Measurements from ENCODE around the gene MEA1. TPM values are rescaled to one million over a fixed set of nuclear protein-coding genes. Genes with fewer than 3 reads are reported as not detected.

Gene MEA1
- total and polyA plus RNA-seq, 2 experiments from 2014 or later = 70.5 to 205 TPM

DNA sequence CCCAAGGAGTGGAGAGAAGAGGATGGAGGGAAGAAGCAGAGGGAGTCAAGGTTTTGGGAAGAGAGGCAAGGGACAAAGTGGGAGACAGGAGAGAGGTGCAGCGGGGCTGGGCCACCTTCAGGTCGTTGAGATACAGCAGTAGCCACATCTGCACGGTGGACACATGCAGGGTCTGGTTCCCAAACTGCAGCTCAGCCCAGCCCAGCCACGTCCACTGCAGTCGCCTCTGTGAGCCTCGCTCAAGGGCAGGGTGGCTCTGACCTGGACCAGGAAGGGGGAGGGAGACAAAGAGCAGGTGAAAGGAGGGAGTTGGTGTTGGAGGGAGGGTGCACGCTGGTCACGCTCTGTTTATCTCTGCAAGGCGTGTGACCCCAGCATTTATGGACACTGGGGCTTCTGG lies 25.0 kb upstream of the MEA1 start:
- peaks cover 51% of the 10 kb centered on the region for H3K36me3 Mint-ChIP-seq (ENCODE audit: low read depth)

More for the DNA sequence above, 25.0 kb upstream of the MEA1 start:
- Histone ChIP-seq H3K4me3 (no peak overlapping the region), H3K4me2 (no peak overlapping the region), H3F3A (replicated peaks; ENCODE audit: low read depth) (0 out of 2 replicates have a peak, but pooled peaks cover 5% of the 10 kb centered on the region), H3K27me3 (ENCODE audit: insufficient read depth) (no peaks in the 10 kb centered on the region), H3K9me2 (ENCODE audit: insufficient read depth) (no peaks in the 10 kb centered on the region), H2AFZ (no peak overlapping the region), H3K27ac (ENCODE audit: low read depth) (no peak overlapping the region), H4K20me1 (replicated peaks; ENCODE audit: insufficient read depth) (peaks cover 4% of the 10 kb centered on the region; the same call in 1 of the 2 replicates), H3K79me2 (replicated peaks; ENCODE audit: insufficient read depth) (no peaks in the 10 kb centered on the region), H3K4me1 (ENCODE audit: insufficient read depth) (no peaks in the 10 kb centered on the region), H3K36me3 (ENCODE audit: insufficient read depth) (no peaks in the 10 kb centered on the region)
- Mint-ChIP-seq H3K9me3 (no peaks in the 10 kb centered on the region), H3K4me1 (no peaks in the 10 kb centered on the region), H3K4me3 (no peak overlapping the region), H3K27ac (no peak overlapping the region), H3K27me3 (ENCODE audit: insufficient read depth, low read depth, poor library complexity) (peaks cover 6% of the 10 kb centered on the region)
- no peak for DNase-seq (ENCODE audit: low spot score)
- TF ChIP-seq JUNB (IDR thresholded peaks at IDR 0.05; ENCODE audit: unreplicated experiment) (no peak), EZH2 (IDR thresholded peaks at IDR 0.05; ENCODE audit: low read depth, unreplicated experiment) (no peak), ZNF114 (CRISPR knock-in tag; IDR thresholded peaks at IDR 0.05) (no peak), STAT1 (IDR thresholded peaks at IDR 0.05; ENCODE audit: unreplicated experiment) (no peak), POLR2AphosphoS5 (IDR thresholded peaks at IDR 0.05; ENCODE audit: low read depth) (no peak), ZNF331 (CRISPR knock-in tag; IDR thresholded peaks at IDR 0.05; ENCODE audit: low read depth) (no peak), CREB1 (CRISPR knock-in tag; IDR thresholded peaks at IDR 0.05; ENCODE audit: low read depth) (no peak), EZH2phosphoT487 (IDR thresholded peaks at IDR 0.05; ENCODE audit: unreplicated experiment) (no peak), NANOG (IDR thresholded peaks at IDR 0.05; ENCODE audit: borderline replicate concordance) (no peak)
- TF ChIP-seq, protein P1, sequence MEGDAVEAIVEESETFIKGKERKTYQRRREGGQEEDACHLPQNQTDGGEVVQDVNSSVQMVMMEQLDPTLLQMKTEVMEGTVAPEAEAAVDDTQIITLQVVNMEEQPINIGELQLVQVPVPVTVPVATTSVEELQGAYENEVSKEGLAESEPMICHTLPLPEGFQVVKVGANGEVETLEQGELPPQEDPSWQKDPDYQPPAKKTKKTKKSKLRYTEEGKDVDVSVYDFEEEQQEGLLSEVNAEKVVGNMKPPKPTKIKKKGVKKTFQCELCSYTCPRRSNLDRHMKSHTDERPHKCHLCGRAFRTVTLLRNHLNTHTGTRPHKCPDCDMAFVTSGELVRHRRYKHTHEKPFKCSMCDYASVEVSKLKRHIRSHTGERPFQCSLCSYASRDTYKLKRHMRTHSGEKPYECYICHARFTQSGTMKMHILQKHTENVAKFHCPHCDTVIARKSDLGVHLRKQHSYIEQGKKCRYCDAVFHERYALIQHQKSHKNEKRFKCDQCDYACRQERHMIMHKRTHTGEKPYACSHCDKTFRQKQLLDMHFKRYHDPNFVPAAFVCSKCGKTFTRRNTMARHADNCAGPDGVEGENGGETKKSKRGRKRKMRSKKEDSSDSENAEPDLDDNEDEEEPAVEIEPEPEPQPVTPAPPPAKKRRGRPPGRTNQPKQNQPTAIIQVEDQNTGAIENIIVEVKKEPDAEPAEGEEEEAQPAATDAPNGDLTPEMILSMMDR (conservative IDR thresholded peaks at IDR 0.05; ENCODE audit: low read depth in 2 of 2) = no peak
- TF ChIP-seq, protein P2, sequence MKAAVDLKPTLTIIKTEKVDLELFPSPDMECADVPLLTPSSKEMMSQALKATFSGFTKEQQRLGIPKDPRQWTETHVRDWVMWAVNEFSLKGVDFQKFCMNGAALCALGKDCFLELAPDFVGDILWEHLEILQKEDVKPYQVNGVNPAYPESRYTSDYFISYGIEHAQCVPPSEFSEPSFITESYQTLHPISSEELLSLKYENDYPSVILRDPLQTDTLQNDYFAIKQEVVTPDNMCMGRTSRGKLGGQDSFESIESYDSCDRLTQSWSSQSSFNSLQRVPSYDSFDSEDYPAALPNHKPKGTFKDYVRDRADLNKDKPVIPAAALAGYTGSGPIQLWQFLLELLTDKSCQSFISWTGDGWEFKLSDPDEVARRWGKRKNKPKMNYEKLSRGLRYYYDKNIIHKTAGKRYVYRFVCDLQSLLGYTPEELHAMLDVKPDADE (IDR thresholded peaks at IDR 0.05) = no peak
- TF ChIP-seq, protein P3, sequence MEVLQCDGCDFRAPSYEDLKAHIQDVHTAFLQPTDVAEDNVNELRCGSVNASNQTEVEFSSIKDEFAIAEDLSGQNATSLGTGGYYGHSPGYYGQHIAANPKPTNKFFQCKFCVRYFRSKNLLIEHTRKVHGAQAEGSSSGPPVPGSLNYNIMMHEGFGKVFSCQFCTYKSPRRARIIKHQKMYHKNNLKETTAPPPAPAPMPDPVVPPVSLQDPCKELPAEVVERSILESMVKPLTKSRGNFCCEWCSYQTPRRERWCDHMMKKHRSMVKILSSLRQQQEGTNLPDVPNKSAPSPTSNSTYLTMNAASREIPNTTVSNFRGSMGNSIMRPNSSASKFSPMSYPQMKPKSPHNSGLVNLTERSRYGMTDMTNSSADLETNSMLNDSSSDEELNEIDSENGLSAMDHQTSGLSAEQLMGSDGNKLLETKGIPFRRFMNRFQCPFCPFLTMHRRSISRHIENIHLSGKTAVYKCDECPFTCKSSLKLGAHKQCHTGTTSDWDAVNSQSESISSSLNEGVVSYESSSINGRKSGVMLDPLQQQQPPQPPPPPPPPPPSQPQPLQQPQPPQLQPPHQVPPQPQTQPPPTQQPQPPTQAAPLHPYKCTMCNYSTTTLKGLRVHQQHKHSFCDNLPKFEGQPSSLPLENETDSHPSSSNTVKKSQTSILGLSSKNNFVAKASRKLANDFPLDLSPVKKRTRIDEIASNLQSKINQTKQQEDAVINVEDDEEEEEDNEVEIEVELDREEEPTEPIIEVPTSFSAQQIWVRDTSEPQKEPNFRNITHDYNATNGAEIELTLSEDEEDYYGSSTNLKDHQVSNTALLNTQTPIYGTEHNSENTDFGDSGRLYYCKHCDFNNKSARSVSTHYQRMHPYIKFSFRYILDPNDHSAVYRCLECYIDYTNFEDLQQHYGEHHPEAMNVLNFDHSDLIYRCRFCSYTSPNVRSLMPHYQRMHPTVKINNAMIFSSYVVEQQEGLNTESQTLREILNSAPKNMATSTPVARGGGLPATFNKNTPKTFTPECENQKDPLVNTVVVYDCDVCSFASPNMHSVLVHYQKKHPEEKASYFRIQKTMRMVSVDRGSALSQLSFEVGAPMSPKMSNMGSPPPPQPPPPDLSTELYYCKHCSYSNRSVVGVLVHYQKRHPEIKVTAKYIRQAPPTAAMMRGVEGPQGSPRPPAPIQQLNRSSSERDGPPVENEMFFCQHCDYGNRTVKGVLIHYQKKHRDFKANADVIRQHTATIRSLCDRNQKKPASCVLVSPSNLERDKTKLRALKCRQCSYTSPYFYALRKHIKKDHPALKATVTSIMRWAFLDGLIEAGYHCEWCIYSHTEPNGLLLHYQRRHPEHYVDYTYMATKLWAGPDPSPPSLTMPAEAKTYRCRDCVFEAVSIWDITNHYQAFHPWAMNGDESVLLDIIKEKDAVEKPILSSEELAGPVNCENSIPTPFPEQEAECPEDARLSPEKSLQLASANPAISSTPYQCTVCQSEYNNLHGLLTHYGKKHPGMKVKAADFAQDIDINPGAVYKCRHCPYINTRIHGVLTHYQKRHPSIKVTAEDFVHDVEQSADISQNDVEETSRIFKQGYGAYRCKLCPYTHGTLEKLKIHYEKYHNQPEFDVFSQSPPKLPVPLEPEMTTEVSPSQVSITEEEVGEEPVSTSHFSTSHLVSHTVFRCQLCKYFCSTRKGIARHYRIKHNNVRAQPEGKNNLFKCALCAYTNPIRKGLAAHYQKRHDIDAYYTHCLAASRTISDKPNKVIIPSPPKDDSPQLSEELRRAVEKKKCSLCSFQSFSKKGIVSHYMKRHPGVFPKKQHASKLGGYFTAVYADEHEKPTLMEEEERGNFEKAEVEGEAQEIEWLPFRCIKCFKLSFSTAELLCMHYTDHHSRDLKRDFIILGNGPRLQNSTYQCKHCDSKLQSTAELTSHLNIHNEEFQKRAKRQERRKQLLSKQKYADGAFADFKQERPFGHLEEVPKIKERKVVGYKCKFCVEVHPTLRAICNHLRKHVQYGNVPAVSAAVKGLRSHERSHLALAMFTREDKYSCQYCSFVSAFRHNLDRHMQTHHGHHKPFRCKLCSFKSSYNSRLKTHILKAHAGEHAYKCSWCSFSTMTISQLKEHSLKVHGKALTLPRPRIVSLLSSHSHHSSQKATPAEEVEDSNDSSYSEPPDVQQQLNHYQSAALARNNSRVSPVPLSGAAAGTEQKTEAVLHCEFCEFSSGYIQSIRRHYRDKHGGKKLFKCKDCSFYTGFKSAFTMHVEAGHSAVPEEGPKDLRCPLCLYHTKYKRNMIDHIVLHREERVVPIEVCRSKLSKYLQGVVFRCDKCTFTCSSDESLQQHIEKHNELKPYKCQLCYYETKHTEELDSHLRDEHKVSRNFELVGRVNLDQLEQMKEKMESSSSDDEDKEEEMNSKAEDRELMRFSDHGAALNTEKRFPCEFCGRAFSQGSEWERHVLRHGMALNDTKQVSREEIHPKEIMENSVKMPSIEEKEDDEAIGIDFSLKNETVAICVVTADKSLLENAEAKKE (CRISPR knock-in tag; IDR thresholded peaks at IDR 0.05) = no peak
- TF ChIP-seq, protein P4, sequence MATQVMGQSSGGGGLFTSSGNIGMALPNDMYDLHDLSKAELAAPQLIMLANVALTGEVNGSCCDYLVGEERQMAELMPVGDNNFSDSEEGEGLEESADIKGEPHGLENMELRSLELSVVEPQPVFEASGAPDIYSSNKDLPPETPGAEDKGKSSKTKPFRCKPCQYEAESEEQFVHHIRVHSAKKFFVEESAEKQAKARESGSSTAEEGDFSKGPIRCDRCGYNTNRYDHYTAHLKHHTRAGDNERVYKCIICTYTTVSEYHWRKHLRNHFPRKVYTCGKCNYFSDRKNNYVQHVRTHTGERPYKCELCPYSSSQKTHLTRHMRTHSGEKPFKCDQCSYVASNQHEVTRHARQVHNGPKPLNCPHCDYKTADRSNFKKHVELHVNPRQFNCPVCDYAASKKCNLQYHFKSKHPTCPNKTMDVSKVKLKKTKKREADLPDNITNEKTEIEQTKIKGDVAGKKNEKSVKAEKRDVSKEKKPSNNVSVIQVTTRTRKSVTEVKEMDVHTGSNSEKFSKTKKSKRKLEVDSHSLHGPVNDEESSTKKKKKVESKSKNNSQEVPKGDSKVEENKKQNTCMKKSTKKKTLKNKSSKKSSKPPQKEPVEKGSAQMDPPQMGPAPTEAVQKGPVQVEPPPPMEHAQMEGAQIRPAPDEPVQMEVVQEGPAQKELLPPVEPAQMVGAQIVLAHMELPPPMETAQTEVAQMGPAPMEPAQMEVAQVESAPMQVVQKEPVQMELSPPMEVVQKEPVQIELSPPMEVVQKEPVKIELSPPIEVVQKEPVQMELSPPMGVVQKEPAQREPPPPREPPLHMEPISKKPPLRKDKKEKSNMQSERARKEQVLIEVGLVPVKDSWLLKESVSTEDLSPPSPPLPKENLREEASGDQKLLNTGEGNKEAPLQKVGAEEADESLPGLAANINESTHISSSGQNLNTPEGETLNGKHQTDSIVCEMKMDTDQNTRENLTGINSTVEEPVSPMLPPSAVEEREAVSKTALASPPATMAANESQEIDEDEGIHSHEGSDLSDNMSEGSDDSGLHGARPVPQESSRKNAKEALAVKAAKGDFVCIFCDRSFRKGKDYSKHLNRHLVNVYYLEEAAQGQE (IDR thresholded peaks at IDR 0.05; ENCODE audit: unreplicated experiment) = no peak
- no peak for ATAC-seq
